Fibroblast of pulmonary artery (primary cell): ENCODE measurements around the gene SLC9A9.

Experiments used
- DNase-seq: peaks from one replicate; pipeline ENCODE4 v3.0.0-alpha.2; 2010; ENCODE audit warnings: low read depth
- H3K4me3 ChIP-seq: replicated peaks from 2 replicates; pipeline ENCODE4 v1.5.1; 2011; ENCODE audit warnings: low read depth, mild to moderate bottlenecking, control low read depth, low read length, moderate library complexity
- CTCF ChIP-seq: IDR thresholded peaks from 2 replicates; pipeline ENCODE4 v1.5.1; 2011; ENCODE audit warnings: mild to moderate bottlenecking, control low read depth, low read length, inconsistent platforms; ENCODE audit errors: missing control alignments

SLC9A9 gene

GRCh38 chr3:143619231-143619630, 229.0 kb downstream of the SLC9A9 start:
- DNase-seq = no peak
- TF ChIP-seq CTCF = no peak
- H3K4me3 ChIP-seq = no peak overlapping the region

GRCh38 chr3:143617050-143617449, 231.2 kb downstream of the SLC9A9 start:
- no peak for TF ChIP-seq CTCF
- DNase-seq = no peak

GRCh38 chr3:143613226-143613625, 235.0 kb downstream of the SLC9A9 start:
- TF ChIP-seq CTCF = no peak

More at GRCh38 chr3:143617050-143617449, 231.2 kb downstream of the SLC9A9 start:
- no peak overlapping the region for H3K4me3 ChIP-seq

GRCh38 chr3:143612541-143612940, 235.7 kb downstream of the SLC9A9 start:
- no peak overlapping the region for H3K4me3 ChIP-seq
- no peak for TF ChIP-seq CTCF
- DNase-seq = no peak

More at GRCh38 chr3:143613226-143613625, 235.0 kb downstream of the SLC9A9 start:
- DNase-seq = peak; percentile 32
- H3K4me3 ChIP-seq = no peak overlapping the region

- no peak for TF ChIP-seq CTCF
- peak; percentile 83 for DNase-seq
- no peak overlapping the region for H3K4me3 ChIP-seq
Measured at GRCh38 chr3:143608966-143609365, 239.3 kb downstream of the SLC9A9 start.

- TF ChIP-seq CTCF = no peak
- DNase-seq = no peak
- no peak overlapping the region for H3K4me3 ChIP-seq
Measured at GRCh38 chr3:143605233-143605950, 242.9 kb downstream of the SLC9A9 start.
